GM18951 (cell line): Measurements from ENCODE around the gene USP32.

ENCODE experiments used
- POLR2A ChIP-seq: IDR thresholded peaks from 4 replicates; pipeline ENCODE4 v1.6.1; 2011; ENCODE audit warnings: mild to moderate bottlenecking; ENCODE audit not compliant: insufficient read length, insufficient read depth; ENCODE audit errors: extremely low read depth
- in situ Hi-C: fragments of 300-500 bp; cut with MboI; formaldehyde crosslinking; loops from one replicate; pipeline ENCODE4 v1.12.0; 2022; ENCODE audit warnings: low sequenced_read_pairs, mixed read lengths, inconsistent platforms; ENCODE audit not compliant: unreplicated experiment

The USP32 gene

GRCh38 chr17:60416368-60416925, 24.5 kb upstream of the USP32 start:
- no peak for TF ChIP-seq POLR2A
- in situ Hi-C loops: loop anchor here (25.0 kb wide), 1 partner anchor 279 kb away; the partner anchor contains the start of gene CA4

GRCh38 chr17:60415146-60415545, 23.2 kb upstream of the USP32 start:
- no peak for TF ChIP-seq POLR2A
- in situ Hi-C loops: loop anchor here (25.0 kb wide), 1 partner anchor 278 kb away; the partner anchor contains the start of gene CA4

- in situ Hi-C loops: loop anchor here (25.0 kb wide), 1 partner anchor 275 kb away; the partner anchor contains the start of gene CA4
These were observed 20.8 kb upstream of the USP32 start for GRCh38 chr17:60412701-60413100.

GRCh38 chr17:60410001-60410400, 18.1 kb upstream of the USP32 start:
- in situ Hi-C loops: loop anchor here (25.0 kb wide), 1 partner anchor 273 kb away; the partner anchor contains the start of gene CA4
- TF ChIP-seq POLR2A: no peak

More at GRCh38 chr17:60412701-60413100, 20.8 kb upstream of the USP32 start:
- TF ChIP-seq POLR2A: no peak

GRCh38 chr17:60406887-60407286, 15.0 kb upstream of the USP32 start:
- in situ Hi-C loops: loop anchor here (25.0 kb wide), 1 partner anchor 270 kb away; the partner anchor contains the start of gene CA4
- TF ChIP-seq POLR2A: no peak

- in situ Hi-C loops: loop anchor here (25.0 kb wide), 1 partner anchor 267 kb away; the partner anchor contains the start of gene CA4
These were observed 12.0 kb upstream of the USP32 start for GRCh38 chr17:60403962-60404361.

GRCh38 chr17:60403523-60403810, 11.5 kb upstream of the USP32 start:
- in situ Hi-C loops: loop anchor here (25.0 kb wide), 1 partner anchor 266 kb away; the partner anchor contains the start of gene CA4
- TF ChIP-seq POLR2A: no peak

More at GRCh38 chr17:60403962-60404361, 12.0 kb upstream of the USP32 start:
- TF ChIP-seq POLR2A: no peak

- in situ Hi-C loops: loop anchor here (25.0 kb wide), 1 partner anchor 265 kb away; the partner anchor contains the start of gene CA4
- no peak for TF ChIP-seq POLR2A
These were observed 9.9 kb upstream of the USP32 start for GRCh38 chr17:60401819-60402218.

- in situ Hi-C loops: no loop called here
- no peak for TF ChIP-seq POLR2A
These were observed 6.5 kb upstream of the USP32 start for GRCh38 chr17:60398227-60398959.

GRCh38 chr17:60396412-60396811, 4.5 kb upstream of the USP32 start:
- in situ Hi-C loops: no loop called here
- no peak for TF ChIP-seq POLR2A

GRCh38 chr17:60395508-60396065, 3.7 kb upstream of the USP32 start:
- in situ Hi-C loops: no loop called here
- TF ChIP-seq POLR2A: no peak

- TF ChIP-seq POLR2A: no peak
- in situ Hi-C loops: no loop called here
These were observed 2.1 kb upstream of the USP32 start for GRCh38 chr17:60393840-60394723.
